ENCODE measurements around the gene TEAD2.
A peak's percentile ranks its signal among the peaks of the same experiment; 100 is the strongest.

The TEAD2 gene

DNA sequence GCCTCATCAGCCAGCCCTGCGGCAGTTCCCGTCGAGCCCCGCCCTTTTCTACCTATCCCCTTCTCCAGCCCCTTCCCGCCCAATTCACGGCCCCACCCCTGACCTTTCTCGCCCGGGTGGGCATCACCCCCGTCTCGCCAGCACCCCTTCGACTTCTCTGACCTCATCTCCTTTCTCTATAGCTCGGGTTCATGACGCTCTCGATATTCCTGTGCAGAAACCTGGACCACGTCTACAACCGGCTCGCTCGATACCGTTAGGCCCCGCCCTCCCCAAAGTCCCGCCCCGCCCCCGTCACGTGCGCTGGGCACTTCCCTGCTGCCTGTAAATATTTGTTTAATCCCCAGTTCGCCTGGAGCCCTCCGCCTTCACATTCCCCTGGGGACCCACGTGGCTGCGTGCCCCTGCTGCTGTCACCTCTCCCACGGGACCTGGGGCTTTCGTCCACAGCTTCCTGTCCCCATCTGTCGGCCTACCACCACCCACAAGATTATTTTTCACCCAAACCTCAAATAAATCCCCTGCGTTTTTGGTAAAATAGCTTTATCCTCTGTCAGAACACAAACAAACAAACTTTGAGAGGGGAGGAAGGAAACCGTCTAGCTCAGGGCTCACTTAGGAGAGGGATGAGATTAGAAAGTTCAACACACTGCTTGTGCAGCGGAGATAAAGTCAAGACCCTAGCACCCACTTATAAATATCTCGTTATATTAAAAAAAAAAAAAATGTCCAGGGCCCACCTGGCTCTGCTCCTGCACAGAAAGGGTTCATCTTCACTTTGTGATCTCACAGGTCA is 21.9 kb downstream of the TEAD2 start:
- no peaks in the 10 kb centered on the region for H3K27me3 ChIP-seq (ENCODE audit: insufficient read depth, low read length)
- H3K36me3 ChIP-seq (ENCODE audit: insufficient read depth, low read length), result peaks cover 49% of the 10 kb centered on the region
- peak overlapping the region; percentile 32; the same call in 1 of the 2 replicates for H3K9ac ChIP-seq (ENCODE audit: low read length)
- peaks cover 55% of the 10 kb centered on the region for H3K4me1 ChIP-seq (ENCODE audit: insufficient read depth, low read length, severe bottlenecking)
- H3F3A ChIP-seq (ENCODE audit: insufficient read depth, low read length), result 0 out of 2 replicates have a peak, but pooled peaks cover 3% of the 10 kb centered on the region
- peak overlapping the region; percentile 84 for H3K4me3 ChIP-seq (ENCODE audit: low read depth, low read length, poor library complexity, severe bottlenecking)
- H3K27ac ChIP-seq (ENCODE audit: low read depth, low read length, poor library complexity, severe bottlenecking), result peak overlapping the region; percentile 89
- TF ChIP-seq EZH2 (IDR thresholded peaks at IDR 0.05; ENCODE audit: borderline replicate concordance, low read length), result no peak
- TF ChIP-seq, protein P1, sequence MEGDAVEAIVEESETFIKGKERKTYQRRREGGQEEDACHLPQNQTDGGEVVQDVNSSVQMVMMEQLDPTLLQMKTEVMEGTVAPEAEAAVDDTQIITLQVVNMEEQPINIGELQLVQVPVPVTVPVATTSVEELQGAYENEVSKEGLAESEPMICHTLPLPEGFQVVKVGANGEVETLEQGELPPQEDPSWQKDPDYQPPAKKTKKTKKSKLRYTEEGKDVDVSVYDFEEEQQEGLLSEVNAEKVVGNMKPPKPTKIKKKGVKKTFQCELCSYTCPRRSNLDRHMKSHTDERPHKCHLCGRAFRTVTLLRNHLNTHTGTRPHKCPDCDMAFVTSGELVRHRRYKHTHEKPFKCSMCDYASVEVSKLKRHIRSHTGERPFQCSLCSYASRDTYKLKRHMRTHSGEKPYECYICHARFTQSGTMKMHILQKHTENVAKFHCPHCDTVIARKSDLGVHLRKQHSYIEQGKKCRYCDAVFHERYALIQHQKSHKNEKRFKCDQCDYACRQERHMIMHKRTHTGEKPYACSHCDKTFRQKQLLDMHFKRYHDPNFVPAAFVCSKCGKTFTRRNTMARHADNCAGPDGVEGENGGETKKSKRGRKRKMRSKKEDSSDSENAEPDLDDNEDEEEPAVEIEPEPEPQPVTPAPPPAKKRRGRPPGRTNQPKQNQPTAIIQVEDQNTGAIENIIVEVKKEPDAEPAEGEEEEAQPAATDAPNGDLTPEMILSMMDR (IDR thresholded peaks at IDR 0.05; ENCODE audit: low read length), result no peak
- H4K20me1 ChIP-seq (ENCODE audit: insufficient read depth, low read length), result no peaks in the 10 kb centered on the region
- H3K9me3 ChIP-seq (ENCODE audit: low read length), result no peaks in the 10 kb centered on the region
- peaks cover 5% of the 10 kb centered on the region; the same call in 1 of the 2 replicates for H3K79me2 ChIP-seq (ENCODE audit: insufficient read depth, low read length)
- no peaks in the 10 kb centered on the region for H3K9me2 ChIP-seq (ENCODE audit: low read depth, low read length)
- peak overlapping the region; percentile 78 for H3K4me2 ChIP-seq (ENCODE audit: low read length)
- H2AFZ ChIP-seq (ENCODE audit: low read length), result no peak overlapping the region

DNA sequence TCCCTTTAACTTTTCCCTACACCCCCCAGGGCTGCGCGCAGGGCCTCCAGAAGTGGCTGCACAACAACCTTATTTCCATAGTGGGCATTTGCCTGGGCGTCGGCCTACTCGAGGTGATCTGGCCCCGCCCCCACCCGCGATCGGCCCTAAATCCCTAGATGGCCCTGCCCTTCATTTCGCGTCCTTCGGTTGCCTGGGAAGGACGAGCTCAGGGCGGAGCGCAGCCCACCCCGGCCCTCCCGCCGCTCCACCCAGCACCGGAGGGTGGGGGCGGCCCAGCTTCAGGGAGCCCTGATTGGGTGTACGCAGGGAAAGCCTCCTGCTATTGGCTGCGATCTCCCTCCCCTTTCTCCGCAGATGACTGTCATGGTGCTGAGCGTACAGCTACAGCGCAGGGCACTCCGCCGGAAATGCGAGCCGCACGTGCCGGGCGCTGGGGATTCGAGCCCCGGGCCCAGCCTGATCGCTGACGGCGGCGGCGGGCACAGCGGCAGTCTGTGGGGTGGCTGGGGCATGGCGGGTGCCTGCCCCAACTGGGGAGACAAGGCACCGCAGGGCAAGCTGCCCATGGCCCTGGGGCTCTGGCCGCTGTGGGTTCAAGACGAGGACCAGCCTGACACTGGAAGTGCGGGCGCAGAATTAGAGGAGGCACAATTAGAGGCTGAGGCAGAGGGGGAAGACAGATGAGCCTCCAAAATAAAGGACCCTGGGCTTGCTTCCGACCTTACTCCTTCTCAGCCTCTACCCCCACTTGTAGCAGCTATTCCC is 22.7 kb downstream of the TEAD2 start:
- H3K4me2 ChIP-seq (ENCODE audit: low read length), result peak overlapping the region; percentile 78
- peaks cover 63% of the 10 kb centered on the region for H3K4me1 ChIP-seq (ENCODE audit: insufficient read depth, low read length, severe bottlenecking)
- peak overlapping the region; percentile 32; the same call in 1 of the 2 replicates for H3K9ac ChIP-seq (ENCODE audit: low read length)

DNA sequence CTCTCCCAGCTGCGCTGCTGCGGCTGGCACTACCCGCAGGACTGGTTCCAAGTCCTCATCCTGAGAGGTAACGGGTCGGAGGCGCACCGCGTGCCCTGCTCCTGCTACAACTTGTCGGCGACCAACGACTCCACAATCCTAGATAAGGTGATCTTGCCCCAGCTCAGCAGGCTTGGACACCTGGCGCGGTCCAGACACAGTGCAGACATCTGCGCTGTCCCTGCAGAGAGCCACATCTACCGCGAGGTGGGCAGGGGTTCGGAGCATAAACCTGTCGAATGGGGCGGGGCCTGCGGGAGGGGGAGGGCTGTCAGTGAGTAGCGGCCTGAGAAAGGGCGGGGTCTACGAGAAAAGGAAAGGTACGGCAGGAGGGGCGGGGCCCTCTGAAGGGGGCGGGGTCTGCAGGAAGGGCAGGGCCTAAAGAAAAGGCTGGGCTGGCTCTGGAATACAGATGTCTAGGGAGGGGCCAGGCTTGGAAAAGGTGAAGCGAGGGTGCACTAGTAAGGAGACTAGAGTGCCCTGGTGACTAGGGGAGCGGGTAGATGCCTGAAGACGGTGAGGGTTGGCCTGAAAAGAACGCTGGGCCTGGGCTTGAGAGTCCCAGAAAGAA is 23.4 kb downstream of the TEAD2 start:
- H3K4me2 ChIP-seq (ENCODE audit: low read length), result peak overlapping the region; percentile 78
- TF ChIP-seq, protein P1 (IDR thresholded peaks at IDR 0.05; ENCODE audit: low read length), result no peak
- no peak for TF ChIP-seq EZH2 (IDR thresholded peaks at IDR 0.05; ENCODE audit: borderline replicate concordance, low read length)
- H3F3A ChIP-seq (ENCODE audit: insufficient read depth, low read length), result 0 out of 2 replicates have a peak, but pooled peaks cover 3% of the 10 kb centered on the region
- no peaks in the 10 kb centered on the region for H4K20me1 ChIP-seq (ENCODE audit: insufficient read depth, low read length)
- H3K27me3 ChIP-seq (ENCODE audit: insufficient read depth, low read length), result no peaks in the 10 kb centered on the region
- no peaks in the 10 kb centered on the region for H3K9me2 ChIP-seq (ENCODE audit: low read depth, low read length)
- no peak overlapping the region for H2AFZ ChIP-seq (ENCODE audit: low read length)
- H3K79me2 ChIP-seq (ENCODE audit: insufficient read depth, low read length), result peaks cover 5% of the 10 kb centered on the region; the same call in 1 of the 2 replicates
- H3K9me3 ChIP-seq (ENCODE audit: low read length), result no peaks in the 10 kb centered on the region
- H3K27ac ChIP-seq (ENCODE audit: low read depth, low read length, poor library complexity, severe bottlenecking), result peak overlapping the region; percentile 96
- H3K4me3 ChIP-seq (ENCODE audit: low read depth, low read length, poor library complexity, severe bottlenecking), result peak overlapping the region; percentile 84
- peaks cover 49% of the 10 kb centered on the region for H3K36me3 ChIP-seq (ENCODE audit: insufficient read depth, low read length)
- H3K4me1 ChIP-seq (ENCODE audit: insufficient read depth, low read length, severe bottlenecking), result peaks cover 70% of the 10 kb centered on the region
- H3K9ac ChIP-seq (ENCODE audit: low read length), result no peak overlapping the region; the same call in 1 of the 2 replicates

More for the DNA sequence above, 22.7 kb downstream of the TEAD2 start:
- H2AFZ ChIP-seq (ENCODE audit: low read length), result no peak overlapping the region
- TF ChIP-seq, protein P1 (IDR thresholded peaks at IDR 0.05; ENCODE audit: low read length), result no peak
- TF ChIP-seq EZH2 (IDR thresholded peaks at IDR 0.05; ENCODE audit: borderline replicate concordance, low read length), result no peak
- no peaks in the 10 kb centered on the region for H3K9me3 ChIP-seq (ENCODE audit: low read length)
- no peaks in the 10 kb centered on the region for H4K20me1 ChIP-seq (ENCODE audit: insufficient read depth, low read length)
- H3K79me2 ChIP-seq (ENCODE audit: insufficient read depth, low read length), result peaks cover 5% of the 10 kb centered on the region; the same call in 1 of the 2 replicates
- peak overlapping the region; percentile 89 for H3K27ac ChIP-seq (ENCODE audit: low read depth, low read length, poor library complexity, severe bottlenecking)
- H3K27me3 ChIP-seq (ENCODE audit: insufficient read depth, low read length), result no peaks in the 10 kb centered on the region
- peaks cover 49% of the 10 kb centered on the region for H3K36me3 ChIP-seq (ENCODE audit: insufficient read depth, low read length)
- peak overlapping the region; percentile 84 for H3K4me3 ChIP-seq (ENCODE audit: low read depth, low read length, poor library complexity, severe bottlenecking)
- 0 out of 2 replicates have a peak, but pooled peaks cover 3% of the 10 kb centered on the region for H3F3A ChIP-seq (ENCODE audit: insufficient read depth, low read length)
- H3K9me2 ChIP-seq (ENCODE audit: low read depth, low read length), result no peaks in the 10 kb centered on the region
